HG02884 (cell line): ENCODE measurements around the gene PDCD11.

ENCODE experiments used
- ATAC-seq: cut with Tn5 transposase; IDR thresholded peaks from one replicate; pipeline ENCODE4 v1.9.1; 2021; ENCODE audit warnings: mild to moderate bottlenecking, moderate library complexity; ENCODE audit not compliant: unreplicated experiment

PDCD11 gene

DNA sequence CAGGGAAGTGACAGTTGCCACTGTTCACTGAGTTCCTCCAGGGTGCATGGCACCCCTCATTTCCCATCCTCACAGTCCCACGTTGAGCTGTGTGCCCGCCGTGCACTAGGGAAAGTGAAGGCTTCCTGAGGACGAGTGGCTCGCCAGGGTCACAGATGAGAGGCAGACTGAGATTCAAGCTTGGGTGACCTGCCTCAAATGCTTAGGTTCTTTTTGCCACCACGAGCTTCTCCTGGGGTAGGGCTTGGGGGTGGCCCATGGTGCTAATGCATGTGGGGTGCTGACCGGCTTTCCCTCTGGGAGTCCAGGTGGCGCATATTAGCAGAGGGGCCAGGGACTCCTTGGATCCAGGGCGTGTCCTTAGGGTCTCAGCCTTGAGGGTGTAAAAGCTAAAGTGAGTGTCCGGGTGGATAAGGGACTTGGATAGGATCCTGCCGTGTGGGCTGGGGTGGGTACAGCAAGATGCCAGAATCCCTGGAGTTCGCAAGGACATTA is 53.8 kb downstream of the PDCD11 start:
- no peak for ATAC-seq

DNA sequence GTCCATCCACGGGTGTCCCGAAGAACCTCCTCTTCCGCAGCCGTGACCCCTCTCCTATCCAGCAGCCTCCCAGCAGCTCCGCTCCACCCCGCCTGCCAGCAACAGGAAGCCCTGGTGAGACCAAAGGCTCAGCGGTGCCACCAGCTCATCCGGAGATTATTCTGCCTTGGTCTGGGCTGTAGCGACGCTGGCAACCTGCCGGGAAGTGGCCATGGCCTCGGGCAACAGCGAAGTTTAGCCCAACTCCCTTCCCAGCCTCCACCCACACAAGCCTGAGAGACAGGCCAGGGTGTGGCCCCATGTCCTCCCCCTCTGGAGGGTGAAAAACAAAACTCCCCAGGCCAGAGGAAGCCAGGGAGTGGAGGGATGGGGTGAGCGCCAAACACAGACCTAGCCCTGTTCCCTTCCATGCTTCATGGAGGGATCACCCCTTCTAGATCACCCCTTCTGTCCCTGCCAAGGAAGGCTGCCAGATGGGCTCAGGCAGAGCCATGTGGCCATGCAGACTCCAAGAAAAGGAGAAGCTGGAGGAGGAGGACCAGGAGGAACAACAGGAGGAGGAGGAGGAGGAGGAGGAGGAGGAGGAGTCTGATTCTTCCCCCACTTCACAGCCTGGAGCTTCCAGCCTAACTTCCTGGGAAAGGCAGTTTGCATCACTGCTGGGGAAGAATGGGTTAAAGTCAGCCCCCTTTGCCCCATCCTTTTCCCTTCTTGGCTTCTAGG is 54.8 kb downstream of the PDCD11 start:
- ATAC-seq: no peak

DNA sequence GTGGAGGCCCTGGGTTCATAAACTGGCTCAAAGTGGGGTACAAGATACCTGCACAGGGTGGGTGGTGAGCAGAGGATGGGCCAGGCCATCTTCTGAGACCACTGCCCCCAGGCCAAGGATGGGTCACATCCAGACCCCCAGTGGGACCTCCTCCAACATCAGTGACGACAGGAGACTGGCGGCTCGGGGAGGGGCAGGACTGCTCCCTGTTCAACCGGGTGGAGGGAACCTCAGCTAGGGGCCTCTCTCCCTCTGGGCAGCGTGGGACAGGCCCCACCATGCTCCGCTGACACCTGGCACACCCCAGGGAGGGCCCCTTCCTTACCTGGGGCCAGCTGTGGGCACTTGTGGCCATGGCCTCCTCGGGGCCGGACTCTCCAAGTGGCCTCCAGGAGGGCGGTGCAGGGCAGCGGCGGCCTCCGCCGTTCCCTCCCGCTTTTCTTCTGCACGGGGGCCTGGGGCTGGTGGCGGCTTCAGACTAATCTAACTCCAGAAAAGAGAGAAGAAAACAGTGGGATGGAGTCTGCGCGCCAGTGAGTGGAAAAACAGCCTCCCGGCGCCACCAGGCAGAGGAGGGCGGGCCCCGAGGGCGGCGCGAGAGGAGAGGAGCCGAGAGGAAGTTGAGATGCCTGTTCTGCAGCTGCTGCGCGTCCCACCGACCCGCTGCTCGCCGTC is 55.5 kb downstream of the PDCD11 start, which contains the start of gene CALHM2:
Gene CALHM2 (minus strand): TSS at position 540 of the 675 bp plus-strand sequence. CDS start 2,429 bp downstream, outside the sequence.
- peak; percentile 66 for ATAC-seq

DNA sequence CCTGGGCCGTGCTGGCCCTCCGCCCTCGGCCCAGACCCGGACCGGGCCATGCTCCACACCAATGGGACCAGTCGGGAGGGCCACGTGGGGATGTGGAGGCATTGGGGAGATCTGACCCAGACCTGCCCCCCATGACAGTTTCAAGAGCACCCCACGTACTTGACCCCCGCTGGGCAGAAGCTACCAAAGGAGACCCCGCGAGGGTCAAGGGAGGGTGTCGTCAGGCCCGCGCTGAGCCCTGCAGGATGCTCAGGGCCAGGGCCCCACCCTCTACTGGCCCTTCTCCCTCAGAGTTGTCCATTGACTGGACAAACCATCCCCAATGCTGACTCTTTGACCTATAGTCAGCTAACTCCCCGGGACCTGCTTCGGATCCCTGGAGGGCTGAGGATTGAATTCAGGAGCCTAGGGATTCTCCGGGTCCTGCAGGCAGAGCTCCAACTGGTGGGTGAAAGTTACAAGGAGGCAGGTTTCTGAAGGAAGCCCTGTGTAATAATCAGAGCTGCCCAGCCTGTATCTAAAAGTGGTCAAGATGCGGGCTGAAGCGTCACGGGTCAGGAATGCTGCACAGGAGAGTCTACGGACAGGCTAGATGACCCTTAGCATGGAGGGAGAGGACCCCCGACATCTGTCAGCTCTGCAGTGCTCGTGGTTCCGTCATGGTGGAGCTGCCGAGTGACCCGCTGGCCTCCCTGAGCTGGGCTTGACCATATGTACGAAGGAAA is 56.2 kb downstream of the PDCD11 start:
- ATAC-seq: no peak

DNA sequence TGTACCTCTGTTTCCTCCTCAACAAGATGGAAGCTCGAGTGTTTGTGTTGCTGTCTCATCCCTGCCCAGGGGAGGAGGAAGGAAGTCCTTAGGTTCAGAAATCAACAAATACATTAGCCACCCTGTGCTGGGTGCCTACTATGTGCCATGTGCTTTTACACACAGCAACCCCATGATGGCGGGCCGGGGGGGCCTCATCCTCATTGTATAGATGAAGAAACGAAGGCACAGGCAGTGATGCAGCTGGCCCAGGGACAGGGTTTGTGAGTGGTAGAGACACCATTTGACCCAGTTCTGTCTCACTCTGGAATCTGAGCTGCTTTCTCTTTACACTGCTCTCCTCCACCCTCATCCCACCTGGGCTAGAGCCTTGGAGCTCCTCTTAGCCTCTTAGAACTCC is 57.6 kb downstream of the PDCD11 start:
- no peak for ATAC-seq

DNA sequence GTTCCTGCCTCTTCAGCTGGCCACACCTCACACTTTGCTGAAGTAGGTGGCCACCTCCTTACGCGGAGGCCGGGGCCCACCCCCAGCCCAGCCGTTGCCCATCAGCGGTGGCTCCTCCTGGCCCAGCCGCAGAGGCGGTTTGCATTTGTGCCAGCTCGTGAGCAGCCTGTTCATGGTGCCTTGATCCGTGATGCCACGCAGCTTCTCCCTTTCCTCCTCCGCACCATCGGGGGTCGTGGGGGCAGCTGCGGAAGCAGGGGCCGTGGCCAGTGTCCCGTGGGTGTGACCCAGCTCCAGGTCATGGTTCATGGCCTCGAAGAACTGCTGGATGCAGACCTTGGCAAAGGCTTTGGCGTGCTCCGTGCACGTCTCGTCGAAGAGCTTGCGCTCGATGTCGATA is 58.8 kb downstream of the PDCD11 start:
- ATAC-seq: no peak

DNA sequence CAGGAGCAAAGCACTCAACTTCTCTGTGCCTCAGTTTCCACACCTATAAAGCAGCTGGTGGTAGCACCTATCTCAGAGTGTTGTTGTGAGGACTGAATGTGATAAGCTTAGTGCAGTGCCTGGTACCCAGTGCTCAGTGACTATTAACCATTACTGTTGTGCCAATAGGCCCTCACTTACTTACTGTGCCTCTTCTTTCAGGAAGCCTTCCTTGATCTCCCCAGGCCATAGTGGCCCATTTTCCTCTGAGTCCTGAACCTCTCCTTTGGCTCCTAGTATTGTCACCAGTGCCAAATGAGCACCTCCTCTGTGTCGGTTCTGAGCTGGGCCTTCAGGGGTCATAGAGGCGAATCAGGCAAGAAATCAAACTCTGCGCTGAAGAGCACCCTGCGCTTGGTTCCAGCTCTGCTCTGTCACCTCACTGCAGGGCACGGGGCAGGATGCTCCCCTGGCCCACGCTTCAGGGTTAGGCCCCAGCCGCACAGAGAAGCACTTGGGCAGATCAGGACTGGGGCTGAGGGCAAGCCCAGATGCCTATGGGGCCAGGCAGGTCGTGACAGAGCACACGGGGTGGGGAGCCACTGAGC is 59.7 kb downstream of the PDCD11 start:
- no peak for ATAC-seq

DNA sequence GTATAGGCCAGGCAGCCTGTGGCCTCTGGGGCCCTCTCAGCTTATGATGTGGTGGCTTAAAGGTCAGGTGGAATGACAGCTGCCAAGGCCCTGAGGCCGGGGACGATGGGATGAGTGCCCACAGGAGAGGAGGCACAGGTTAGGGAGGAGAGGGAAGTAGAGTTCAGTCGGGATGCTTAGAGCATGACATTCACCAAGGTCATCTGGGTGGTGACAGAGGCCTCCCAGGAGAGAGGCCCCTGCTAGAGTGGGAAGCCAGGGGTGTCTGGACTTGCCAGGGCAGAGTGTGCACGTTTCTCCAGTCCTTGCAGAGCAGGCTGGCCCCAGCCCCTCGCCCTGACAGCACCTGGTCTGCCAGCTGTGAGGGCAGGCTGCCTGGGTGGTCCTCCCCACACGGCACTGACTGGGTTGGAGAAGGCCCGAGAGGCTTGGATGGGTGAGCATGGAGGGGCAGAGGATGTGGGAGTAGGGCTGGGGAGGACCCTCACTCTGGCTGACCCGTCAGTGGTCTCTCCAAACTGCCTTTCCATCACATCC is 60.8 kb downstream of the PDCD11 start:
- no peak for ATAC-seq

DNA sequence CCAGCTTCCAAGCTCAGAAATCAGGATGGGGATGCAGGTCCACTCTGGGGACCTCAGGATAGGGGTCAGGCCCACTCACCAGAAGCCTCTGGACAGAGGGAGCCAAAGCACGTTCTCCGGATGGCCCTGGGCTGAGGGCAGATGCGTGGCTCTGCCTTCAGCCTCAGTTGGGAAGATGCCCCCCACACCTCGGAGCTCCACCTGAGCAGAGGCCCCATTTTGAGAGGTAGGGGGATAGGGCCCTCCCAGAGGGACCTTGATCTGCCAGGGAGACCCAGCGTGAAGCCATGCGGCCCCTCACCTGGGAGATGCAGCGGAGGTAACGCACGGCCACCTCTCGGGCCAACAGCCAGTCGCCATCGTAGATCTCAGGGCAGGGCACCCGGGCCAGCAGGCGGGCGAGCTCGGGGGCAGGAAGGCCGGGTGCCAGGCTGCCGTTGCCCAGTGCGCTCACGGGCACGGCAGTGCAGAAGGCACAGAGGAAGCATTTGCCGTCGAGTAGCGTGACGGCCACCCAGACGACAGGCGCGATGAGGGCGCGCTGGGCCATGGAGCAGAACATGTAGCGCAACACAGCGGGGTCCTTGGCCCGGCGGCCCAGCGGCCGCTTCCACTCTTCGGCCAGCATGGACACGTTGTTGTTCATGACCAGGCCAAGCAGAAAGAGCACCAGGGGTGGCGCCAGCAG is 61.6 kb downstream of the PDCD11 start:
- no peak for ATAC-seq

DNA sequence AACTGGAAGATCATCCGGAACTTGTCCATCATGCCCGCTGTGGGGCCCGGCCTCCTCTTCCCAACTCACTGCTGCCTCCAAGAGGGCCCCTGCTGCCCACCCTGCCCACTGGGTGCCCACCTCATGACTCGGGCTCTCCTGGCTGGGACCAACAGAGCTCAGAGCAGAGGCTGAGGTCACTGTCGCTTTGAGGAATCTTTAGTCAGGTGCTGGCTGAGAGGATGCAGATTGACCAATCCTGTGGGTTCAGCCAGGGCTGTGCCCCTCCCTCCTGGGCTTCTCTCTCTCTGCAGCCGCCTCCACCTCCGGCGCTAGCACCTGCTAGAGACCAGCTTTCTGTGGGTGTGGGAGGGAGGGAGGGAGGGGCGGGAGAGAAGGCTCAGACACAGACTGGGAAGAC is 62.3 kb downstream of the PDCD11 start, which contains the start of gene CALHM1:
Gene CALHM1 (minus strand): TSS at position 181 of the 400 bp plus-strand sequence. CDS start 149 bp downstream, at position 32.
- ATAC-seq: peak; percentile 87

DNA sequence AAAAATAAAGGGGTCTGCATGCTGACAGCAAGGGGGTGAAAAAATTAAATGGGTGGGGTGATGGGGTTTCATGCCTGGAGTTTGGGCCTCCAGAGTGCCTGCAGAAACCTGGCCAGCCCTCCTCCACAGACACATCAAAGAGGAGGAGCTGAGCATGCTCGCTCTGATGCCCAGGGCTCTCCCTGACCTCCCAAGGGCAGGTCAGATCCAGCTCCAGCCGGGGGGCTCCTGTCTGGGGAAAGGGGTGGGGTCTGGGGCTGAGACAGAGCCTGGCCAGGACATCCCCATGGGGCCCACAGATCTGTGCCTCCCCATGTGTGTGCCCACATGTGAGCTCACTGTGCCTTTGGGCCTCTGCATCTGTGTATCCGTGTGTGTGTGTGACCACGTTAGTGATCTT is 63.2 kb downstream of the PDCD11 start:
- no peak for ATAC-seq

DNA sequence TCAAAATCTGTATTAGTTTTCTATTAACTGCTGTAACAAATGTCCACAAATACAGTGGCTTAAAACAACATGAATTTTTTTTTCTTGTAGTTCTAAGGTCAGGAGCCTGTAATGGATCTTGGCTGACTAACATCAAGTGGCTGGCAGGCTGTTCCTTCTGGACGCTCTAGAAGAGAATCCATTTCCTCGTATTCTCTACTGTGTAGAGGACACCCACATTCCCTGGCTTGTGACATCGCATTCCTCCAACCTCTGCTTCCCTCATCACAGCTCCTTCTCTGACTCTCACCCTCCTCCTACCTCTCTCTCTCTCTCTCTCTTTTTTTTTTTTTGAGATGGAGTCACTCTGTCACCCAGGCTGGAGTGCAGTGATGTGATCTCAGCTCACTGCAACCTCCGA is 67.1 kb downstream of the PDCD11 start:
- ATAC-seq: no peak

DNA sequence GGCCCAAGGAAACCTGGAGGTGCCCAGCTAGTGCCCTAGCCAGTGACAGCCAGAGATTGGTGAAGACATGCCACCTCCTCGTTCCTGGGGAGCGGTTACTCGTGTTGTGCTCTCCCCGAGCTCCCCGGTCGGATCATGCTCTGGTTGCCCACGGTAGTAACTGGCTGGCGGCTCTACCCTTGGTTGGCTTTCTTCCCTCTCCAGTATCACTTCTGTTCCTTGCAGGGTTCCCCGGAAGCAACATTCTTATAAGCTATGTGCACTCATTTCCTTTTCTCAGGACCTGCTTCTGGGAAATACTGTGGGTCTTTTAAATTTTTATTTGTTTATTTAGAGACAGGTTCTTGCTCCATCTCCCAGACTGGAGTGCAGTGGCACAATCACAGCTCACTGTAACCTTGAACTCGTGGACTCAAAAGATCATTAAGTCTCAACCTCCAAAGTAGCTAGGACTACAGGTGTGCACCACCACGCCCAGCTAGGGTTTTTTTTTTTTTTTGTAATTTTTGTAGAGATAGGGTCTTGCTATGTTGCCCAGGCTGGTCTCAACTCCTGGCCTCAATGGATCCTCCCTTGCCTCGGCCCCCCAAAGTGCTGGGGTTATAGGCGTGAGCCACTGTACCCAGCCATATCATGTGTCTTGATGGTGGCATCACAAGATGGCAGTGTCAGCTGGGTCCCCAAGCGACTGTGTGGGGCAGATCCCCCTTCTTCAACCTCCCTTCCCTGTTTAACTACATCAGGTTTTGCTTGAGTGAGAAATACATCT is 69.2 kb downstream of the PDCD11 start:
- no peak for ATAC-seq

DNA sequence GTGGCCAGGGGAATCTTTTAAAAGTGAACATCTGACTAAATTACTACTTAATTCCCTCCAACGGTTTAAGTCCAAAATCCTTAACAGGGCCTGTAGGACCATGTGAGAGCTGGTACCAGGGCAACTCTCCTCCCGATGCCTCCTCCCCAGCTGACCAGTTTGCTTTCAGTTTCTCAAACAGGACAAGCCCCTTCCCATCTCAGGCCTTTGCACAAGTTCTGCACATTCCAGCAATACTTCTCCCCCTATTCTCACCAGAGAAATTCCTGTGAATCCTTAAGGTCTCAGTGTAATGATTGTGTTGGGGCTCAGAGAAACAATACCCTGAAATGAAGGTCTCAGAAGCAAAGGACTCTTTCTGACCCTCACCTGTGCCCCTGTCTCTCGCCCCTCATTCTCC is 70.3 kb downstream of the PDCD11 start:
- no peak for ATAC-seq

DNA sequence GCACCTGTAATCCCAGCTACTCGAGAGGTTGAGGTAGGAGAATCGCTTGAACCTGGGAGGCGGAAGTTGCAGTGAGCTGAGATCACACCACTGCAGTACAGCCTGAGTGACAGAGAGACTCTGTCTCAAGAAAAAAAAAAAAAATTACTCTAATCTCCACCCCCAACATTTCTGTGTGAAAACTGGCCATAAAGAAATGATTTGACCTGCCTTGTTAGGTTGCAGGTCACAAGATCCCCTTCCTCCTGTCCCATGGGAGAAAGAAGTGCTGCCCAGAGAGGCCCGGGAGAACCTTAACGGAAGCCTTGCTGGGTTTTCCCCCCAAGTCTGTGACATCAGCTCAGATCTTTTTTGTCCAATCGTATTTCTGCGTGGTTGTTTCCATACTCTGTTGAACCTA is 71.0 kb downstream of the PDCD11 start:
- no peak for ATAC-seq

DNA sequence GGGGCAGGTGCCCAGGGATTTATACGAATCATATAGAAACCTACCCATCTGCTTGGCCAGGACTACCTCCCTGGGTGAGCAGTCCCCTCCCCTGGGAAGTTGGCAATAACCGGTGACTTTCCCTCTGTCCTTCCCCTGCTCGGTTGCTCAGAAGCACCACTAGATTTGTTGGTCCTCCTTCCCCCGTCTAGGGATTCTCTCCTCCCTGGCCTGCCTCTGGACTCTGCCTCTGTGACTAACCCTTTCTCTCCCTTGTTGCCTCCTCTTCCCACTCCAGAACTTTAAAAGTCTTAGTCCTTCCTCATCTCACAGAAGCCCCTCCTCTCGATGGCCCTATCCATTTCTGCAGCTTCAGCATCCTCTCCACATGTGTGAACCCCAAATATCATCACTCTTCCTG is 72.8 kb downstream of the PDCD11 start:
- ATAC-seq: no peak

DNA sequence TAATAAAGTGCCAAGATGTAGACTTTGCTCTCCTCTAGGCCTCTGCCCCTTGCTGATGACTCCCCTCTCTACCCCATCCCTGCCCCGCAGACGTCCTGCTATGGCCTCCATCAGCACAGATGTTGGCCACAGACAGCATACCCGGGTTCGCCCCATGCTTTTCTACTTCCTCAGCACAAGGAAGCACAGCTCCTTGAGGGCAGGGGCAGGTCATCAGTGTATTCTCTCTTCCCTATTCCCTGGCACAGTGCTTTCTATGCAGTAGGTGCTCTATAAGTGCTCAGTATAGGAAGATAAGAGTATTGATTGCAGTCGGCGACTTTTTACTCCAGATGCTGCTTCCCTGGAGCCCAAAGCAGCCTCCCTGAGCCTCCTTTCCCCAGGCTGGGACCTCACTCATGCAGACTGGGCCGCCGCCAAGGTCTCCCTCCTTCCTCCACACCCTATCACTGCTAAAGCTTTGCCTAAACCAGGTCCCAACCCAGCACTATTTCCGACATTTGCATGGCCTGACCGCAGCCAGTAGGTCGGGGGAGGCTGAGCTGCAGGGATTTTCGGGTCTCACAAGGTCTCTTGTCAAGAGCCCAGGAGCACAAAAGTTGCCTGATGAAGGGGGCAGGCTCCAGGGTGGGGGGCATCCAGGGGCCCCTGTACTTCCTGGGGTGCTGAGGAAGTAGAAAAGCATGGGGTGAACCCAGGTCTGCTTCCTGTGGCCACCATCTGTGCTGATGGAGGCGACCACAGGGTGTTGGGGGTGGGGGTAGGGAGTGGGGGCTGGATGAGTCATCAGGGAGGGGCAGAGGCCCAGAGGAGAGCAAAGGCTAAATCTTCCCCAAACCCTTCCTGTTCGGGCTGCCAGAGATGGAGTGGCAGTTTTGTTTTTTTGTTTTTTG is 74.6 kb downstream of the PDCD11 start:
- ATAC-seq: peak; percentile 69

DNA sequence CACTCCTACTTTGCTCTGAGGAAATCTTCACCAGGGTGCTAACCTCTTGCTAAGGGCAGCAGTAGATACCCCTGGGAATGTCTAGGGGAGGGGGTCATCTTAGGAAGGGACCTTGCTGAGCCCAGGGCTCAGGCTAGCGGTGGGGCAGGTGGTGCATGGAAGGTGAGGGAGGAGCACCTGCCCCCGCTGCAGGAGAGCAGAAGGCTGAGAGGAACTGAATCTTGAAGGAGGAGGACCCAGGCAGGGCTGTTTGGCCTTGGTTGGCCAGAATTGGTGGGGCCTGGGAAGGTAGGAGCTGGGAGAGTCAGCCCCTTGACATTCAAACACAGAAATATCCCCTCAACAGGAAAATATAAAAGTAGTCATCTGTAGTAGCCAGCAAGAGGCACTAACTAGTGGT is 75.6 kb downstream of the PDCD11 start:
- ATAC-seq: no peak

DNA sequence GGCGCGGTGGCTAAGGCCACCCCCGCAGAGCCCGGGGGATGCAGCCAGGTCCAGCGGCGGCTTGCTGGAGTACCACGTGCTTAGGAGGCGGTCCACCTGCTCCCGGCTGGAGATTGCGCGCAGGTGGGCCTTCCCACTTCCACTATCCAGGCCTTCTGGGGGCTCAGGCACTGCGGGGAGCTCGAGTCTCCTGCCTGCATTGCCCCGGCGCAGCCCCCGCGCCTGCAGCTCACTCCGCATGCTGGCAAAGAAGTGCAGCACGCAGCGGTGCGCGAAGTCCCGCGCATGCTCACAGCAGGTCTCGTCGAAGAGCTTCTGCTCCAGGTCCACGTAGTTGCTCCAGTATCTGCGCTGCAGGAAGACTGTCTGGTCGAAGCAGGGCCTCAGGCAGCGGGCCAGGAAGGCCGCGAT is 76.8 kb downstream of the PDCD11 start:
- no peak for ATAC-seq
